IMR-90 (cell line): ENCODE results near the gene RBM15B.

Experiments
- BHLHE40 ChIP-seq: fragments of 150-350 bp; IDR thresholded peaks from 2 replicates; pipeline ENCODE4 v1.6.1; 2016; ENCODE audit warnings: mild to moderate bottlenecking, low read depth, low read length
- MXI1 ChIP-seq: IDR thresholded peaks from 2 replicates; pipeline ENCODE4 v1.6.1; 2012; ENCODE audit warnings: low read depth, mild to moderate bottlenecking, low read length, moderate library complexity, borderline replicate concordance
- POLR2A ChIP-seq: IDR thresholded peaks from 2 replicates; pipeline ENCODE4 v1.6.1; 2012; ENCODE audit warnings: mild to moderate bottlenecking, low read depth, low read length
- RFX5 ChIP-seq: IDR thresholded peaks from 2 replicates; pipeline ENCODE4 v1.8.0; 2012; ENCODE audit warnings: low read depth, mild to moderate bottlenecking, low read length, moderate library complexity
- SMC3 ChIP-seq: fragments of 150-350 bp; IDR thresholded peaks from 2 replicates; pipeline ENCODE4 v1.6.1; 2016; ENCODE audit warnings: low read depth, mild to moderate bottlenecking, antibody characterized with exemption, low read length, moderate library complexity
- TF ChIP-seq, protein P1 (sequence below): conservative IDR thresholded peaks from 2 replicates; pipeline ENCODE4 v1.5.1; 2012; ENCODE audit warnings: mild to moderate bottlenecking, low read depth, low read length, improper control_type of control experiment
- TF ChIP-seq, protein P2 (sequence below): fragments of 150-350 bp; IDR thresholded peaks from 2 replicates; pipeline ENCODE4 v1.6.1; 2016; ENCODE audit warnings: low read depth, mild to moderate bottlenecking, low read length, moderate library complexity, borderline replicate concordance

GRCh38 chr3:51390246-51391074, 625 bp upstream of the RBM15B start:
- TF ChIP-seq, protein P1, sequence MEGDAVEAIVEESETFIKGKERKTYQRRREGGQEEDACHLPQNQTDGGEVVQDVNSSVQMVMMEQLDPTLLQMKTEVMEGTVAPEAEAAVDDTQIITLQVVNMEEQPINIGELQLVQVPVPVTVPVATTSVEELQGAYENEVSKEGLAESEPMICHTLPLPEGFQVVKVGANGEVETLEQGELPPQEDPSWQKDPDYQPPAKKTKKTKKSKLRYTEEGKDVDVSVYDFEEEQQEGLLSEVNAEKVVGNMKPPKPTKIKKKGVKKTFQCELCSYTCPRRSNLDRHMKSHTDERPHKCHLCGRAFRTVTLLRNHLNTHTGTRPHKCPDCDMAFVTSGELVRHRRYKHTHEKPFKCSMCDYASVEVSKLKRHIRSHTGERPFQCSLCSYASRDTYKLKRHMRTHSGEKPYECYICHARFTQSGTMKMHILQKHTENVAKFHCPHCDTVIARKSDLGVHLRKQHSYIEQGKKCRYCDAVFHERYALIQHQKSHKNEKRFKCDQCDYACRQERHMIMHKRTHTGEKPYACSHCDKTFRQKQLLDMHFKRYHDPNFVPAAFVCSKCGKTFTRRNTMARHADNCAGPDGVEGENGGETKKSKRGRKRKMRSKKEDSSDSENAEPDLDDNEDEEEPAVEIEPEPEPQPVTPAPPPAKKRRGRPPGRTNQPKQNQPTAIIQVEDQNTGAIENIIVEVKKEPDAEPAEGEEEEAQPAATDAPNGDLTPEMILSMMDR, result no peak
- TF ChIP-seq POLR2A (no peak), BHLHE40 (no peak), RFX5 (no peak), SMC3 (no peak), MXI1 (no peak)
- TF ChIP-seq, protein P2, sequence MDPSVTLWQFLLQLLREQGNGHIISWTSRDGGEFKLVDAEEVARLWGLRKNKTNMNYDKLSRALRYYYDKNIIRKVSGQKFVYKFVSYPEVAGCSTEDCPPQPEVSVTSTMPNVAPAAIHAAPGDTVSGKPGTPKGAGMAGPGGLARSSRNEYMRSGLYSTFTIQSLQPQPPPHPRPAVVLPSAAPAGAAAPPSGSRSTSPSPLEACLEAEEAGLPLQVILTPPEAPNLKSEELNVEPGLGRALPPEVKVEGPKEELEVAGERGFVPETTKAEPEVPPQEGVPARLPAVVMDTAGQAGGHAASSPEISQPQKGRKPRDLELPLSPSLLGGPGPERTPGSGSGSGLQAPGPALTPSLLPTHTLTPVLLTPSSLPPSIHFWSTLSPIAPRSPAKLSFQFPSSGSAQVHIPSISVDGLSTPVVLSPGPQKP, result no peak
